ENCODE measurements around the gene TSPO2.

TSPO2 gene

DNA sequence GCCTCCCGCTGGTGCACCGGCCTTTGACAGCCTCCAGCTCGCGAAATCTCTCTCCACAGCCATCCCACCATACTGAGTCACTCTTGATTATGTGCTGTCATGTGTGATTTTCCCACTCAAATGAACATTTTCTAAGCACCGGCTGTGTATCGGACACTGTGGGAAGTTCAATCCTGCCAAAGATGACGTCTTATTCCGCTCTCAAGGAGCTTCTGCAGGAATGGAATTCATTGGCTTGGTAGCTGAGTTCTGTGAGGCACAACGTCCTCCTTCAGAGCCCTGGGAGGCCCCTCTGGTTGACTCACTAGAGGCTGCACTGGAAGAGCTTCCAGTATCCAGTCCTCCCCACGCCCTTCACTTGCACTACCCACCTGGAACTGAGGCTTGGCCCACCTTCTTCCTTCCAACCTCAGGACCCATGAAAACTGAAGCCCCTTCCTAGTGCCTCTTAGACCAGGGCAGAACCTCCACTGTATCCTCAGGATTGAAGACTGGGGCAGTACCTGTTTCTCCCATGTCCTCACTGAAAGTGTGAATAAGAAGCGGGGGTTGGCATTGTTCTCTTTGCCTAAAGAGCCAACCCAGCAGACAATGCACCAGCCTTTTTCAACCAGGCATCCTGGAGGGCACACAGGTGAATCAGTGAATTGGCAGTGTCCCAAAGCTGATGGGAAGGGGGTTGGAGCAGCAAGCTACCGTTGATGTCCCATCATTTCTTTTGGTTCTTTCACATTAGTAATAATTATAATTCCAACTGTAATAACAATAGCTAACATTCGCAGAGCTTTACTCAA lies 5.0 kb upstream of the TSPO2 start:
- DNase-seq (ENCODE audit: low read depth, low spot score), result no peak
- POLR2A ChIA-PET, result no interaction called here

DNA sequence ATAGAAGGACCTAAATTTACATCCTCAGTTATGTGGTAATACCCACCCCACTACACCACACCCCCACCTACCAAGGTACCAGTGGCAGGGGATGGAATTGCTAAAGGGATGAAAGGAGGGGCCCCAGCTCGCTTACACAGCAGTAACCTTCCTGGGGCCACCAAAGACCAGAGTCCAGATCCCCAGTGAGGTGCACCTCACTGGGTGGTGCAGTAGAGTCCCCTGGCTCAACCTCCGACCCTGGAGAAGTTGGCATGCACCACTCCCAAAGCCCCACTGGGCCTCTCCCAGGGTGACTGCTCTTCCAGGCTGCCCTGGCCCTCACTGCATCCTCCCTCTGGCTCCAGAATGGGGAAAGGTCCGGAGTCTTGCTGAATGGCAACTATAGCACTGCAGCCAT lies 4.1 kb upstream of the TSPO2 start:
- POLR2A ChIA-PET, result no interaction called here
- CTCF ChIA-PET, result interaction anchor here (0.8 to 9.1 kb wide), 11 partner anchors 8 to 151 kb away, joined by 3 to 99 read pairs (median 6); partner anchors contain the start of gene APOBEC2
- no peak for TF ChIP-seq CTCF (IDR thresholded peaks at IDR 0.05; ENCODE audit: insufficient read depth, low read length, missing control alignments)

More for the DNA sequence above, 5.0 kb upstream of the TSPO2 start:
- no peak for TF ChIP-seq CTCF (IDR thresholded peaks at IDR 0.05; ENCODE audit: insufficient read depth, low read length, missing control alignments)
- H3K4me3 ChIP-seq (ENCODE audit: low read depth, low read length), result no peak overlapping the region
- CTCF ChIA-PET, result interaction anchor here (0.8 to 9.1 kb wide), 12 partner anchors 9 to 151 kb away, joined by 3 to 90 read pairs (median 5); partner anchors contain the start of gene APOBEC2

DNA sequence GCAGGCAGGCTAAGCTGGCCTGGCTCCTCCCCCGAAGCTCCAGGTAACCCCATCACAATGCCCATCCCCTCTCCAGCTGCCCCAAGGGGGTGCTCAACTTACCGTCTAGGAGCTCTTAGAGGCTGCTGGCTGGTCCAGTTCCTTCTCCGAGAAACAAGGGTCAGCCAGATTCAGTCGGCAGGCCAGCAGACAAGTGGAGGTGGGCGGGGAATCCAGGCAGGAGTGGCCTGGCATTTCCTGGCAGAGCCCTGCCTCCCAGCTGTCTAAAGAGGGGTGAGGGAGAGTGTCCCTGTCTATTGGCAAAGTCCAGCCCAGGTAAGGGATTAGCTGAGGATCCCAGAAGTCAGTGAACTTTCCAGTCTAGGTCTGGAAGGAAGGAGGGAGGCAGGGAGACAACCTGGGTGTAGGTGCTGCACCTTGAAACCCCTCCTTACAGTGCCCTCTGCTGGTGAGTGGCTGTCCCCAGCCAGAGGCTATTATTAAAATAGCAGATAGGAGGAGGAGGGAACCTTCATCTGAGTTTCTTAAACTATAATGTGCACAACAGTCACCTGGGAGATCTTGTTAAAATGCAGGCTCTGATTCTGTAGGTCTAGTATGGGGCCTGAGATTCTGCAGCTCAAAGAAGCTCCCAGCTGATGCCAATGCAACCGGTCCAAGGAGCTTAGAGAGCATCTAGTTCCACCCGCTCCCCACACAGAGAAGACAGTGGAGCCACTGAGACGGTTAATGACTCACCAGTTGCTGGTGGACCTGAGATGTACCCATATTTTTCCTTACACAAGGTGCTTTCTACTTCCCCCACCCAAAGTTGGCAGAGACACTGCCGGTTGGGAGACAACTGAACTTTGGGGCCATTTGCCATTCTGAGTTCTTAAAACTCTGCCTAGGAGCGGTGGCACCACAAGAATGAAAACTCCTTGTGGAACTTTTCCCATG lies 2.9 kb upstream of the TSPO2 start, which contains the start of gene UNC5CL:
Gene UNC5CL, minus strand, starts transcription at position 162 of the 939 bp plus-strand sequence. CDS start 4,147 bp downstream, outside the sequence.
- peak; percentile 66 for TF ChIP-seq CTCF (IDR thresholded peaks at IDR 0.05; ENCODE audit: insufficient read depth, low read length, missing control alignments)
- ChIA-PET POLR2A (no interaction called here), CTCF (interaction anchor here (0.6 to 9.1 kb wide), 14 partner anchors 10 to 152 kb away, joined by 3 to 99 read pairs (median 5); partner anchors contain the start of gene APOBEC2)
- DNase-seq (ENCODE audit: low read depth, low spot score), result no peak
- H3K4me3 ChIP-seq (ENCODE audit: low read depth, low read length), result no peak within 1 kb of the TSS

More for the DNA sequence above, 4.1 kb upstream of the TSPO2 start:
- no peak for DNase-seq (ENCODE audit: low read depth, low spot score)
- no peak overlapping the region for H3K4me3 ChIP-seq (ENCODE audit: low read depth, low read length)

DNA sequence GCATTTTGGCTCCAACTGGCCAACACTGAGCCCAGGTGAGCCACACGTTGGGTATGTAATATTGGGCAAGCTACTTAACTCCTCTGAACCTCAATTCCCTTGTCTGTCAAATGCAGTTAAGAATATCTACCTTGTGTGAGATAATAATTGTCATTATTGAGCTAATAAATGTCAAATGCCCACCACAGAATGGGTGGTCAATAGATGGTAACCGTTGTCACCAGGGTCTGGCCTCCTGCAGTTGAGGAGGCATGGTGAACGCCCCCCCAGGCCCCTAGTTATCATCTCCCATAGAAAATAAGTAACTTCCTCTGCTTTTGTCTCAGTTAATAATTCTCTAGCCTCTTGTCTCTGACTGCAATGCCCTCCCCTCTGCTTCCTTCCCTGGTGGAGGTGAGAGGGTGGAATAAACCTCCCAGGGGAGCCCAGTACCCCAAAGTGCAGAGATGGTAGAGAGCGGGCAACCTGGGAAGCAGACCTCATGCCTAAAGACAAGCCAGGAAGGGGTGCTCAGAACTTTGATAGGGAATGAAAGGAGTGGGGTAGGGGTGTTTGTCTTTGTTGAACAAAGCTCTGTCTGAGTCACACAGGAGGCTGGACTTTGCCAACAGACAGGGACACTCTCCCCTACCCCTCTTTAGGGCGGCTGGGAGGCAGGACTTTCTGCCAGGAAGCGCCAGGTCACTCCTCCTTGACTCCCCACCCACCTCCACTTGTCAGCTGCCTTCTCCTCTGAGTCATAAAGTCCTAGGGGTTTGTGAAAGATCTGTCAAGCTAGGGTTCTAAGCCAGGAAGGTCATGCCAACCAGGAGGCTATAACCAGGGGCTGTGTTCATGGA lies 1.9 kb upstream of the TSPO2 start:
- CTCF ChIA-PET, result interaction anchor here (0.6 to 9.1 kb wide), 14 partner anchors 11 to 731 kb away, joined by 3 to 99 read pairs (median 5); partner anchors contain the start of gene APOBEC2
- POLR2A ChIA-PET, result no interaction called here

More for the DNA sequence above, 1.9 kb upstream of the TSPO2 start:
- no peak overlapping the region for H3K4me3 ChIP-seq (ENCODE audit: low read depth, low read length)
- TF ChIP-seq CTCF (IDR thresholded peaks at IDR 0.05; ENCODE audit: insufficient read depth, low read length, missing control alignments), result no peak
- no peak for DNase-seq (ENCODE audit: low read depth, low spot score)
